ENCODE data around the gene POLR1F.
A peak's percentile ranks its signal among the peaks of the same experiment; 100 is the strongest.
"Not testable (repeated sequence)": the region's sequence is repeated elsewhere in the genome, so short reads cannot be mapped to it uniquely, and the experiment has no call there.

The POLR1F gene

GRCh38 chr7:19700936-19701335, 7.9 kb downstream of the POLR1F start:
- ATAC-seq (ENCODE audit: low read depth) (no peak), DNase-seq (ENCODE audit: low spot score in 2 of 2) (no peak)
- H3K27ac Mint-ChIP-seq = no peak overlapping the region
- no peaks in the 10 kb centered on the region for H3K9me3 Mint-ChIP-seq
- H3K36me3 Mint-ChIP-seq = peaks cover 27% of the 10 kb centered on the region
- no peaks in the 10 kb centered on the region for H3K27me3 Mint-ChIP-seq
- no peak overlapping the region for H3K4me3 Mint-ChIP-seq
- H3K4me1 Mint-ChIP-seq = peaks cover 7% of the 10 kb centered on the region

DNA sequence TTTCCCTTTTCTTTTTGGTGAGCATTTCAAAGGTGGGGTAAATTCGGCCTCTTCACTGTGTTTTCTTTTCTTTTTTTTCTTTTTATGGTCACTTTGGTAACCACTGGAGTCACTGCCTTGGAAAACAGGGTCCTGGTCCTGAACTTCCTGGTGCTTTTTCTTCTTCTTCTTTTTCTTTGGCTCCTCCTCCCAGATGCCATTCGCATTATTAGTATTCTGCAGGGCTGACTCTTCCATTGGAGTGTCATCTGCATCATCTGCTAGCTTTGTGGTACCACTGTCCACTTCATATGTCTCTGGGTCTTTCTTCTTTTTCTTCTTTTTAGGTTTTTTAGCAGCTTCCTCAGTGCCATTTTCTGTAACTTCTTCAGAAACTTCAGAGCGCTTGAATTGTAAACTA, 10.5 kb downstream of the POLR1F start:
- H3K4me1 Mint-ChIP-seq = no peaks in the 10 kb centered on the region
- ATAC-seq (ENCODE audit: low read depth) (no peak), DNase-seq (ENCODE audit: low spot score in 2 of 2) (no peak)
- no peak overlapping the region for H3K27ac Mint-ChIP-seq
- H3K9me3 Mint-ChIP-seq = no peaks in the 10 kb centered on the region
- no peak overlapping the region for H3K4me3 Mint-ChIP-seq
- peaks cover 30% of the 10 kb centered on the region for H3K36me3 Mint-ChIP-seq
- no peaks in the 10 kb centered on the region for H3K27me3 Mint-ChIP-seq

DNA sequence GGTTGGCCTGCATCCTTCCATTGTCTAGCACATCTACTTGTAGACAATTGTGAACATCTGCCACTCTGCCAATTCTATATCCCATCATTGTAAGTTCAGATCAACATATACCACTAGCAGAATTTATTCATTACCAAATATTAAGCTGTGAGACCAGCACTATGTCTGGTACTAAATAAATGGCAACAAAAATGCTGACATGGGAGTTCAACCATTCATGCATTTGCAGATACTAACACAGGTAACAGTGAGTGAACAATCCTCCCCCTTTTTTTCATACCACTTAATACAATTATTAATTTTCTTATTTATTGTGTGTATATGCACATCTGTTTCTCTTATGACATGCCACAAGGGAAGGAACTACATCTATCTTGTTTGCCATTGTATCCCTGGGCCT, 11.9 kb downstream of the POLR1F start:
- no peak overlapping the region for H3K4me3 Mint-ChIP-seq
- H3K27ac Mint-ChIP-seq = no peak overlapping the region
- H3K36me3 Mint-ChIP-seq = peaks cover 23% of the 10 kb centered on the region
- H3K4me1 Mint-ChIP-seq = no peaks in the 10 kb centered on the region
- no peaks in the 10 kb centered on the region for H3K9me3 Mint-ChIP-seq
- ATAC-seq (ENCODE audit: low read depth) = no peak
- H3K27me3 Mint-ChIP-seq = no peaks in the 10 kb centered on the region
- DNase-seq (ENCODE audit: low spot score in 2 of 2) = no peak

DNA sequence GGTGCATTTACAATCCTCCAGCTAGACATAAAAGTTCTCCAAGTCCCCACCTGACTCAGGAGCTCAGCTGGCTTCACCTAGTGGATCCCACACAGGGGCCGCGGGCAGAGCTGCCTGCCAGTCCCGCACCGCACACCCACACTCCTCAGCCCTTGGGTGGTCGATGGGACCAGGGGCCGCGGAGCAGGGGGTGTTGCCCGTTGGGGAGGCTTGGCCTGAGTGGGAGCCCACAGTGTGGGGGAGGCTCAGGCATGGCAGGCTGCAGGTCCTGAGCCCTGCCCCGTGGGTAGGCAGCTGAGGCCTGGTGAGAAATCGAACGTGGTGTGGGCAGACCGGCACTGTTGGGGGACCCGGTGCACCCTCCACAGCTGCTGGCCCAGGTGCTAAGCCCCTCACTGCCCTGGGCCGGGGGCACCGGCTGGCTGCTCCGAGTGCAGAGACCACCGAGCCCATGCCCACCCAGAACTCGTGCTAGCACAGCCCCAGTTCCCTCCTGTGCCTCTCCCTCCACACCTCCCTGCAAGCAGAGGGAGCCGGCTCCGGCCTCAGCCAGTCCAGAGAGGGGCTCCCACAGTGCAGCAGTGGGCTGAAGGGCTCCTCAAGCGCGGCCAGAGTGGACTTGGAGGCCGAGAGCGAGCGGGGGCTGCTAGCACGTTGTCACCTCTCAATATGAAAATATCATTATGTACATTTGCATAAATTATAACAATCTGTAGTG, 16.6 kb downstream of the POLR1F start:
- Mint-ChIP-seq H3K4me3 (no peak overlapping the region), H3K9me3 (no peaks in the 10 kb centered on the region), H3K27ac (no peak overlapping the region), H3K36me3 (peaks cover 7% of the 10 kb centered on the region), H3K4me1 (no peaks in the 10 kb centered on the region), H3K27me3 (peaks cover 2% of the 10 kb centered on the region)
- ATAC-seq (ENCODE audit: low read depth) (no peak), DNase-seq (ENCODE audit: low spot score in 2 of 2) (no peak)

DNA sequence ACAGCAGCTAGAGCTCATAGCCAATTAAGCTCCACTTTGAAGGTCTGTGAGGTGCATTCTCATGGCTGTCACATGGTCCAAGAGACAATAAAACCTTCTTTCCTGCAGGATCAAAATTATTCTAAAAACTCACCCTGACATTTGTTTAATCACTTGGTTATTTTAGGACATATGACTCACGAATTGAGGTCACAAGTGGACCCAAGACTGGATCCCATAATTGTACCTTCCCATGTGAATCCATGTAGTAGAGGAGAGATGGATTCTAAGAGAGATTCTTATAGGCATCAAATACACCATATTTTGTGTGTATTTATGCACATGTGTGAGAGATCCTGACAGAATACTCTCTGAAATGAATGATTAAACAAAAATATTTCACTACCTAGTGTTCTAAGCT, 18.1 kb downstream of the POLR1F start:
- H3K4me3 Mint-ChIP-seq = no peak overlapping the region
- no peaks in the 10 kb centered on the region for H3K9me3 Mint-ChIP-seq
- DNase-seq (ENCODE audit: low spot score in 2 of 2) (no peak), ATAC-seq (ENCODE audit: low read depth) (no peak)
- peaks cover 2% of the 10 kb centered on the region for H3K27me3 Mint-ChIP-seq
- no peaks in the 10 kb centered on the region for H3K4me1 Mint-ChIP-seq
- peaks cover 1% of the 10 kb centered on the region for H3K36me3 Mint-ChIP-seq
- no peak overlapping the region for H3K27ac Mint-ChIP-seq

DNA sequence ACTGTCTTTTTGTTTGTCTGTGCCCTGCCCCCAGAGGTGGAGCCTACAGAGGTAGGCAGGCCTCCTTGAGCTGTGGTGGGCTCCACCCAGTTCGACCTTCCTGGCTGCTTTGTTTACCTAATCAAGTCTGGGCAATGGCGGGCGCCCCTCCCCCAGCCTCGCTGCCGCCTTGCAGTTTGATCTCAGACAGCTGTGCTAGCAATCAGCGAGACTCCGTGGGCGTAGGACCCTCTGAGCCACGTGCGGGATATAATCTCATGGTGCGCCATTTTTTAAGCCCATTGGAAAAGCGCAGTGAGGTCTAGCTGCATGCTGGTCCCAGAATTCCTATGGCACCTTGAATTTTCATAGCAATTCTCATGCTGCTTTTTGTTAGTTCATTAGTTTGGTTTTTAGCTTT, 19.7 kb downstream of the POLR1F start:
- not testable (repeated sequence) for DNase-seq (ENCODE audit: low spot score in 2 of 2); H3K9me3 Mint-ChIP-seq; H3K36me3 Mint-ChIP-seq; H3K27ac Mint-ChIP-seq; H3K4me1 Mint-ChIP-seq; ATAC-seq (ENCODE audit: low read depth); H3K4me3 Mint-ChIP-seq; H3K27me3 Mint-ChIP-seq

DNA sequence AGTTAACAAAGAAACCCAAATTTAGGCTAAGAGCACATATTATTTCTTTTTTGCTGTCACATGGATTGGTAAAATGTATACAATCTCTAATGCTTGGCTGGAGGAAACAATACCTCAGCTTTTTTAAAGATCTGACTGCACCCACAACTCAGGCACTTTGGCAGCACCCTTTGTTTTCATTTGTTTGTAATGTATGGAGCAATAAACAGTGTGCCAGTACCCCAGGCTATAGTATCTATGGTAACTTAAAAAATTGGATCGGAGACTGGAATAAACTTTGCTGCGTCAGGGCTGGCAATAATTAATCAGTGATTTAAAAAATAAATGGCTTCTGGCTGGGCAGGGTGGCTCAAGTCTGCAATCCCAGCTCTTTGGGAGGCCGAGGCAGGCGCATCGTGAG, 27.2 kb downstream of the POLR1F start:
- peaks cover 2% of the 10 kb centered on the region for H3K9me3 Mint-ChIP-seq
- H3K27ac Mint-ChIP-seq = no peak overlapping the region
- no peak for ATAC-seq (ENCODE audit: low read depth)
- H3K36me3 Mint-ChIP-seq = no peaks in the 10 kb centered on the region
- peaks cover 6% of the 10 kb centered on the region for H3K4me1 Mint-ChIP-seq
- no peak for DNase-seq (ENCODE audit: low spot score in 2 of 2)
- H3K27me3 Mint-ChIP-seq = no peaks in the 10 kb centered on the region
- H3K4me3 Mint-ChIP-seq = no peak overlapping the region

GRCh38 chr7:19677180-19677579, 31.7 kb downstream of the POLR1F start:
- Mint-ChIP-seq H3K4me3 (no peak overlapping the region), H3K27me3 (no peaks in the 10 kb centered on the region), H3K9me3 (no peaks in the 10 kb centered on the region), H3K4me1 (peaks cover 10% of the 10 kb centered on the region), H3K27ac (no peak overlapping the region), H3K36me3 (no peaks in the 10 kb centered on the region)
- DNase-seq (ENCODE audit: low spot score in 2 of 2) = no peak
- ATAC-seq (ENCODE audit: low read depth) = no peak

DNA sequence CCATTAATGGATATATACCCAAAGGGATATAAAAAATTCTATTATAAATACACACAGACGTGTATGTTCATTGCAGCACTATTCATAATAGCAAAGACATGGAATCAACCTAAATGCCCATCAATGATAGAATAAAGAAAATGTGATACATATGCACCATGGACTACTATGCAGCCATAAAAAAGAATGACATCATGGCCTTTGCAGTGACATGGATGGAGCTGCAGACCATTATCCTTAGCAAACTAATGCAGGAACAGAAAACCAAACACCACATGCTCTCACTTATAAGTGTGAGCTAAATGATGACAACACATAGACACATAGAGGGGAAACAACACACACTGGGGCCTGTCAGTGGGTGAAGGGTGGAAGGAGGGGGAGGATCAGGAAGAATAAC, 33.0 kb downstream of the POLR1F start:
- no peak overlapping the region for H3K27ac Mint-ChIP-seq
- no peaks in the 10 kb centered on the region for H3K36me3 Mint-ChIP-seq
- no peaks in the 10 kb centered on the region for H3K27me3 Mint-ChIP-seq
- no peaks in the 10 kb centered on the region for H3K9me3 Mint-ChIP-seq
- no peak for ATAC-seq (ENCODE audit: low read depth)
- H3K4me3 Mint-ChIP-seq = no peak overlapping the region
- peaks cover 10% of the 10 kb centered on the region for H3K4me1 Mint-ChIP-seq
- DNase-seq (ENCODE audit: low spot score in 2 of 2) = no peak

DNA sequence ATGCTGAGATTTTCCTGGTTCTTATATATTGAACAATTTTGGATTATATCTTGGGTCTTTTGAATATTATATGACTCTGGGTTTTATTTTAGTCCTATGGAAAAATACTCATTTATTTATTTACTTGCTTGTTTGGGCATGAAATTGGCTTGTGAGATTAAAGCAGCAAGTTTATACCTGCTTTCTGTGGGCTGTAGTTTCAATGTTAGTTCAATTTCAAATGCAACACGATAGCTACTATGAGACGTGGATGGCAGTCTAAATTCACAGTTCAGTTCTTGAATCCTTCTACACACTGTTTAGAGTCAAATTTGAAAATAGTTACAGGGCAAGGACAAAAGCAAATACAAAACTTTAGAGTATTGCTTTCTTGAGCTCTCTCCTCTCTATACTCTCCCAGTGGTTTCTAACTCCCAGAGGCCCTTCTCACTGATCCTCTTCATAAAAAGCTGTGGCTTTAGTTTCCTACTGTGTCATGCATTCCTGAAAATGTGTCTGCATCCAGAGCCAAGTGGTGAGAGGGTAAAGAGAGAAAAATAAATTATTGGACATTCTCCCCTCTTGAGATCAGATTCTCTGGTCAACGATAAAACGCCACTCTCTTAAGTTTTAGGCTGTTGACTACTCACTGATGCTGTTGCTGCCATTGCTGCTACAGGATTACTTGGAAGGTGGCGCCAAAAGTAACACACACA, 34.4 kb downstream of the POLR1F start:
- no peaks in the 10 kb centered on the region for H3K9me3 Mint-ChIP-seq
- no peak for DNase-seq (ENCODE audit: low spot score in 2 of 2)
- H3K4me3 Mint-ChIP-seq = no peak overlapping the region
- ATAC-seq (ENCODE audit: low read depth) = no peak
- peaks cover 10% of the 10 kb centered on the region for H3K4me1 Mint-ChIP-seq
- no peak overlapping the region for H3K27ac Mint-ChIP-seq
- no peaks in the 10 kb centered on the region for H3K36me3 Mint-ChIP-seq
- no peaks in the 10 kb centered on the region for H3K27me3 Mint-ChIP-seq

DNA sequence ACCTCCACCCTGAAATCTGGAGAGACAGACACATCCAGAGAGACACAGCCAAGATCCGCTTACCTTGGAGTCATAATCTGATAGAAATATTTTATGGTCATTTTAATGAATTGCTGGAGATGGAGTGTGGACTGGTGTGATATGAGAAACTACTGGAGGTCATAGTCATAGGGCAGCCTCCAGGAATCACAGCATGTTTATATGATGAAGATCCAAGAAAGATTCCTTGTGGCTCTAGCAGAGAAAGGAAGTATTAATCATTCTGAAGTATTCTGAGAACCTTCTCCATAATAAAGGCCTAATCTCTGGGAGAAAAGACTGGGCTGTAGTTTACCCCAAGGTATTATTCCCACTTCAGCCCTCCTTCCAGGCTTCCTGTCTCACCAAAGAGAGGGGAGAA, 38.0 kb downstream of the POLR1F start:
- Mint-ChIP-seq H3K4me3 (no peak overlapping the region), H3K27ac (no peak overlapping the region), H3K27me3 (no peaks in the 10 kb centered on the region), H3K9me3 (no peaks in the 10 kb centered on the region), H3K4me1 (peaks cover 3% of the 10 kb centered on the region), H3K36me3 (no peaks in the 10 kb centered on the region)
- no peak for DNase-seq (ENCODE audit: low spot score in 2 of 2)
- ATAC-seq (ENCODE audit: low read depth) = no peak

DNA sequence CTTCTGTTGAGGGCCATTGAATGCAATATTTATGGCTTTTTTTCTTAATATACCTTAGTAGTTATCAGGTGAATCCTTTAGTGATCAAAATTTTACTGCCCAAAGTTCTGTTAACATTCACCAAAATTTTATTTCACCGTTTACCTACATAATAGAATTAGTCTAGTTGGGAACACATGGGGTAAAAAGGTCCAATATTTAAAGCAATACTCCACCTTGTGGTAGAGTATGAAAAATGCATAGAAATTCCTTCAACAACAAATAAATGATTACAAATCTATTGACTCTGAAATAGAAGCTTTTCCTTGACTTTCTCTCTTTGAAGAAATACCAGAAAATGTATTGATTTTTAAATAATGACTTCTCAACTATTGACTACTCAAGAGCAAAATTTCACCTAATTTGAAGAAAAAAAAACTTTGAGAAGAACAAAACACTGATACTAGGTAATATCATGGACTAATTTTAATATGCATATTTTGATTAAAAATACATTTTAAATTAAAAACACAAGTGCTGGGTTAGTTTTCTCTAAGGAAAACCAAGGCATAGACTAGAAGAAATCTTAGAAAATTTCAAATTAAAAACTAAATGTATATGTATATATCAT, 43.3 kb downstream of the POLR1F start:
- Mint-ChIP-seq H3K4me1 (peaks cover 13% of the 10 kb centered on the region), H3K36me3 (no peaks in the 10 kb centered on the region), H3K9me3 (no peaks in the 10 kb centered on the region), H3K4me3 (peak overlapping the region; percentile 61), H3K27ac (peak overlapping the region; percentile 86), H3K27me3 (no peaks in the 10 kb centered on the region)
- DNase-seq (ENCODE audit: low spot score in 2 of 2) = no peak
- peak; percentile 14 for ATAC-seq (ENCODE audit: low read depth)

GRCh38 chr7:19663816-19664462, 44.9 kb downstream of the POLR1F start:
- H3K4me3 Mint-ChIP-seq = peak overlapping the region; percentile 21
- H3K27me3 Mint-ChIP-seq = no peaks in the 10 kb centered on the region
- H3K36me3 Mint-ChIP-seq = no peaks in the 10 kb centered on the region
- H3K9me3 Mint-ChIP-seq = no peaks in the 10 kb centered on the region
- DNase-seq (ENCODE audit: low spot score in 2 of 2) (peak in 1 of 2 donors; percentile 41), ATAC-seq (ENCODE audit: low read depth) (peak; percentile 94)
- peak overlapping the region; percentile 86 for H3K27ac Mint-ChIP-seq
- H3K4me1 Mint-ChIP-seq = peaks cover 13% of the 10 kb centered on the region

DNA sequence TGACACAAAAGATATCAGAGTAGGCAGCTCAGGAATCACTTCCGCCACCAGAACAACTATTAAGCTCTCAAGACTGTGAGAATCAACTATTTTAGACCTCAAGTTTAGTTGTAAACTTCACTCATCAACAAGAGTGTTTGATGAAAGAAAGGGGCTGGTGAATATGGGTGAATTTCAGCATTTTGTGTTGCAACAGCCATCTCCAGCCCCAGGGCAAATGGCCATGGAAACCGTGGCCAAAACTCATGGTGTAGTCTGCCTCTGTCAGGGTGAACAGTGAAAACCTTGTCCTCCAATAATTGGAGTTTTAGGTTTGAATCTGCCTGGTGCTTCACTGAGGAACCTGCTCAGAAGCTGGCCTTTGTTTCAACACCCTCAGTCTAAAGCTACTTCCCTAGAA, 60.0 kb downstream of the POLR1F start:
- Mint-ChIP-seq H3K9me3 (peaks cover 10% of the 10 kb centered on the region), H3K36me3 (no peaks in the 10 kb centered on the region), H3K27ac (no peak overlapping the region), H3K4me3 (no peak overlapping the region), H3K4me1 (no peaks in the 10 kb centered on the region), H3K27me3 (peaks cover 9% of the 10 kb centered on the region)
- ATAC-seq (ENCODE audit: low read depth) (no peak), DNase-seq (ENCODE audit: low spot score in 2 of 2) (no peak)

Data from memory B cell (primary cell).